ENCODE results near the gene RAB11FIP2. TPM values are rescaled to one million over a fixed set of nuclear protein-coding genes. Genes with fewer than 3 reads are reported as not detected.

RAB11FIP2 gene
- total and polyA plus RNA-seq, 2 of the 8 experiments (the other 6 are each of a cell fraction or from before 2014, with no cell fraction given) = 3.1 to 12.7 TPM

GRCh38 chr10:117996709-117997108 is 50.0 kb downstream of the RAB11FIP2 start:
- no peaks in the 10 kb centered on the region for H4K20me1 ChIP-seq (replicated peaks in 1 of 2; ENCODE audit: control insufficient read depth in 1 of 2, insufficient read depth in 2 of 2, low read length in 2 of 2)
- no peak overlapping the region for H3K23ac ChIP-seq (ENCODE audit: insufficient read length)
- no peaks in the 10 kb centered on the region for H3K79me1 ChIP-seq (ENCODE audit: low read depth, low read length)
- no peak overlapping the region for H3K4ac ChIP-seq (replicated peaks; ENCODE audit: insufficient read length, low read depth, low read length)
- no peaks in the 10 kb centered on the region for H3K36me3 ChIP-seq (ENCODE audit: control insufficient read depth in 2 of 4, insufficient read depth in 4 of 4, low read length in 3 of 4)
- no peaks in the 10 kb centered on the region for H3K27me3 ChIP-seq (replicated peaks in 1 of 4; ENCODE audit: control insufficient read depth in 3 of 4, extremely low read depth in 1 of 4, insufficient read depth in 3 of 4, low read length in 3 of 4)
- no peak overlapping the region for H3K9ac ChIP-seq (replicated peaks in 1 of 4; ENCODE audit: extremely low read depth in 1 of 4, low read depth in 3 of 4, low read length in 3 of 4)
- H2BK20ac ChIP-seq (ENCODE audit: low read length) = no peak overlapping the region
- no peak for FAIRE-seq
- CTCF ChIA-PET (ENCODE audit: partially characterized antibody) = interaction anchor here (1.7 kb wide), 1 partner anchor 16 kb away, joined by 4 read pairs; no protein-coding TSS in a partner anchor
- no peaks in the 10 kb centered on the region for H3K79me2 ChIP-seq (ENCODE audit: control insufficient read depth in 1 of 2, insufficient read depth in 2 of 2, low read length in 2 of 2)
- peaks cover 0 to 6% (median 1%) of the 10 kb centered on the region in 4 experiments; a peak in 2 of 7 replicates for H3K4me1 ChIP-seq (replicated peaks in 1 of 4; ENCODE audit: control insufficient read depth in 3 of 4, insufficient read depth in 4 of 4, low read length in 3 of 4)
- H2BK15ac ChIP-seq (ENCODE audit: low read length) = no peak overlapping the region
- no peak overlapping the region for H3K14ac ChIP-seq (ENCODE audit: insufficient read length)
- H2AK5ac ChIP-seq (ENCODE audit: low read depth, low read length) = no peak overlapping the region
- H3K9me3 ChIP-seq (ENCODE audit: insufficient read depth in 2 of 2, low read depth in 1 of 2, low read length in 1 of 2) = no peaks in the 10 kb centered on the region
- 100% methylated on average over 1 of the region's 1 CpG; no CpG with 5 or more reads in 1 of the 2 experiments for WGBS, 2 experiments (ENCODE audit: extremely low coverage in 1 of 2, insufficient coverage in 1 of 2, insufficient read length in 1 of 2, insufficient replicate concordance in 2 of 2, low coverage in 1 of 2, low lambda C conversion rate in 2 of 2, missing lambda C conversion rate in 1 of 2)
- no peak overlapping the region for H4K91ac ChIP-seq (replicated peaks; ENCODE audit: insufficient read length, low read length)
- H3K23me2 ChIP-seq (ENCODE audit: low read depth, low read length) = no peaks in the 10 kb centered on the region
- no peak overlapping the region for H4K8ac ChIP-seq (ENCODE audit: extremely low read depth, insufficient read depth, low read length)
- DNase-seq (ENCODE audit: low read depth in 1 of 2, low spot score in 2 of 2) = no peak
- POLR2A ChIA-PET (ENCODE audit: partially characterized antibody) = no interaction called here
- no peak overlapping the region for H4K5ac ChIP-seq (ENCODE audit: insufficient read length, low read depth, low read length)
- no peak overlapping the region for H2BK12ac ChIP-seq (ENCODE audit: low read depth, low read length)
- no peak overlapping the region for H2AFZ ChIP-seq (ENCODE audit: low read length)
- no peak overlapping the region for H3K18ac ChIP-seq (ENCODE audit: extremely low read depth, low read length)
- no peak overlapping the region for H2BK120ac ChIP-seq (replicated peaks; ENCODE audit: low read depth, low read length)
- no peak overlapping the region for H2BK5ac ChIP-seq (ENCODE audit: low read depth, low read length)
- no peak overlapping the region for H3K4me3 ChIP-seq (ENCODE audit: extremely low read depth in 1 of 4, insufficient read depth in 2 of 4, low read depth in 3 of 4, low read length in 4 of 4)
- H3K56ac ChIP-seq (replicated peaks; ENCODE audit: insufficient read length, low read depth, low read length) = no peak overlapping the region
- no peak overlapping the region for H3K27ac ChIP-seq (ENCODE audit: low read depth, low read length)
- H3K4me2 ChIP-seq (ENCODE audit: insufficient read depth in 1 of 2, low read depth in 2 of 2, low read length in 2 of 2) = no peak overlapping the region
- TF ChIP-seq HDAC2 (IDR thresholded peaks at IDR 0.05; ENCODE audit: borderline replicate concordance in 1 of 2, low read depth in 2 of 2, low read length in 2 of 2) (no peak), E2F6 (IDR thresholded peaks at IDR 0.05) (no peak), EGR1 (IDR thresholded peaks at IDR 0.05; ENCODE audit: borderline replicate concordance, low read depth, low read length) (no peak), JUND (IDR thresholded peaks at IDR 0.05; ENCODE audit: low read length) (no peak)
